GM08714 (cell line): ENCODE measurements around the gene MYO1H.
"Not testable (repeated sequence)": the region's sequence is repeated elsewhere in the genome, so short reads cannot be mapped to it uniquely, and the experiment has no call there.

Experiments
- H3K4me3 ChIP-seq: fragments of 200-500 bp; sonication (Bioruptor generic); 2 replicates; pipeline ENCODE4 v1.5.1; 2014; ENCODE audit warnings: mild to moderate bottlenecking, low read length, inconsistent platforms
- ZNF274 ChIP-seq: IDR thresholded peaks from 2 replicates; pipeline ENCODE4 v1.6.1; 2012; ENCODE audit warnings: mild to moderate bottlenecking, low read depth, low read length

MYO1H gene

DNA sequence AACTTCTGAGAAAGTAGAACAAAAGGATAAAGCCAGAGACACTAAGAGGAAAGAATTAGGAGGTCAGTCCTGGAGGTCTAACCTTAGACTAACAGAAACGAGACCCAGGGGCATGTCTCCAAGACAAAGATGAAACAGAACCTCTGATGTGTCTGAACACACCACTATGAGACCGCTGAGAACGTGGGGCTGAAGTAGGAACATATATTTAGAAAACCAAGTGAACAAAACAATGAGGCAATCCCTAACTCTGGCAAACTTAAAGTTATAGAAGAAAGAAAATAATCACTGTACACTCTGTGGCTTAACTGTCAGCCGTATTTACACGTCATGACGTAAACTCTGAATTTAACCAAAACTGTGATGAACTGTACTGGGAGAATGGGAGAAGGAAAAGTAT is 111.5 kb downstream of the MYO1H start:
- no peak overlapping the region for H3K4me3 ChIP-seq
- TF ChIP-seq ZNF274, result no peak

DNA sequence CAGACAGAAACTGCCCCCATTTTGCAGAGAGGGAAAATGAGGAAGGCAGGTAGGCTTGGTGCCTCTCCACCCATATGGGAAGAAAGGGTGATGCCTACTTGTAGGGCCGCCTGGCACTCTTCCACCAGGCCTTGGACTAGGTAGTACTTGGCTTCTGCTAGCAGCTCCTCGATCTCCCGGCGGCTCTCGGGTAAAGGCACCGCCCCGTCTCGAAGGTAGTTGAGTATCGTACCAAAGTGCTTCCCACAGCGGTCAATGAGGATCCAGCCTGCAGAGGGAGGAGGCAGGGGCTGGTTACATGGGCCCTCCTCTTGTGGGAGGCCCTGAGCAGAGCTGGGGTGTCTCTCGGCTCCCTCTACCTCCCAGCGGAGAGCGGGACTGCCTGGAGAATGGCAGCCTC is 112.8 kb downstream of the MYO1H start:
- no peak for TF ChIP-seq ZNF274
- no peak overlapping the region for H3K4me3 ChIP-seq

DNA sequence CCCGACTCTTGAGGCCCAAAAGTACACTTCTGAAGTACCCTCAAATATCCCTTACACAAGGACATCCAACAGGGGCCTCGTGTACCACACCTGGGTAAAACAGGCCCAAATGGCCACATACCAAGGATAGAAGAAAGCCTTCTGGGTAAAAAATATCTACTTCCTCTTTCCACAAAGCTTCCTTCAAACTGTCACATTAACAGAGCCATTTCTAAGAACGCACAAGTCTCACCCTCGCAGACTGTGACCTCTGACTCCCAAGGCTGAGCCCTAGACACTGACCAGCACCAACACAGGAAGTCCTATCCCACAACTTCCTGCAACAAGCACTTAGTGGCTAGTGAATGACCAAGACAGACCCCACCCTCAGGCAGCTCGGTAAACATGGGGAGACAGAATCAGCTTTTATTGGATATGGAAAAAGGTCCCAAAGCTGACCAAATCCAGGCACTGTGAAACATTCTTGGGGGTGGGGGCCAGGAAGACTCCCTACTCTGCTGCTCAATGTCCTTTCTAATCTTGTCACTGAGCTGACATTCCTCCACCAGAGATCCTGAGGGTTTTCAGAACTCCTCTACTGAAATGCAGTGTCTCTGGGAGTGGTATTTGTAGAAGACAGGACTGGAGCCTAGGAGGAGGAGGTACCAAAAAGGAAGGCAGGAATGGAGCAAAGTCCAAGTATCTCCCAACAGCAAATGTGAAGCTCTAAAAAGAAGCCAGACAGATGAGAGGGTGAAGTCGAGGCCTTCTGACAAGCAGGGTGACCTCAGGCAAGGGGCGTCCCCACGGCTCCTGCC is 113.5 kb downstream of the MYO1H start:
- no peak overlapping the region for H3K4me3 ChIP-seq
- TF ChIP-seq ZNF274, result no peak

DNA sequence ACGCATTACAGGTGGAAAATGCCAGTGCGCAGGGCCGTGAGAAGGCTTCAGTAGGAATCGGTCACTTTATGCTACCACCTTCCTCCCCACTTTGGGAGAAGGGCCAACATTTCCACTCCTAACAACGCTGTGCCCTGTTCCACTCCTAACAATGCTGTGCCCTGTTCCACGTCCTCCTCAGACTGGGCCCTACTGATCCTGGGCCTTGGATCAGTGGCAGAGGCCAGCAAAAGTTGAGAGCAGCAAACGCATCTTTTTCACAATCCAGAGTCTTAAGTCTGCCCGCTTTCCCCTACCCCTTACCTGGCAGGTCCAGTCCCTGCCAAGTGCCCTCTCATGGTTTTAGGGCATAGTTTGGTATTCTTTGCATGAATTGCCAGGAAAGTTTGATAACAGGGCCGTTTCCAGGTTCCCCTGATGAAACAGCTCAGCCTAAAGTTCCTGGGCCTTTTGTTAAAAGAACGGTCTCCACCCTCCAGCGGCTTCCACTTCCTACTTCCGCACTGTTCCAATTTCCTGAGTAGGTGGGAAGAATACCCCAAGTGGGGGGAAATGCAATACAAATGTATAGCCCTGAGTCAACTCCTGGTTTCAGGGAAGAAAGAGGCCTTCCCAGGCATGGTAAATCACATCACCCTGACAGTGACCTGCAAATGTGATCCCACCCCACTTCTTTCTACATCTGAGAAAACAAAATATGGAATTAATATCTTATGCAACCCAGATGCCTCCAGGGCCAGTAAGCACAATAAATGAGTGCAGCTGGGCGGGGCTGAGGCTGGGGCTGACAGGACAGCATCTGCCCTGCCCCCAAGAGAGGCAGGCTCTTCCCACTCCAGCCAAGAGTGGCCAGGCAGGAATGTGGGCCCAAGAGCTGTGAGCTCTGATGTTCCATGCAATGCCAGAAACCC is 114.4 kb downstream of the MYO1H start:
- no peak overlapping the region for H3K4me3 ChIP-seq
- no peak for TF ChIP-seq ZNF274

DNA sequence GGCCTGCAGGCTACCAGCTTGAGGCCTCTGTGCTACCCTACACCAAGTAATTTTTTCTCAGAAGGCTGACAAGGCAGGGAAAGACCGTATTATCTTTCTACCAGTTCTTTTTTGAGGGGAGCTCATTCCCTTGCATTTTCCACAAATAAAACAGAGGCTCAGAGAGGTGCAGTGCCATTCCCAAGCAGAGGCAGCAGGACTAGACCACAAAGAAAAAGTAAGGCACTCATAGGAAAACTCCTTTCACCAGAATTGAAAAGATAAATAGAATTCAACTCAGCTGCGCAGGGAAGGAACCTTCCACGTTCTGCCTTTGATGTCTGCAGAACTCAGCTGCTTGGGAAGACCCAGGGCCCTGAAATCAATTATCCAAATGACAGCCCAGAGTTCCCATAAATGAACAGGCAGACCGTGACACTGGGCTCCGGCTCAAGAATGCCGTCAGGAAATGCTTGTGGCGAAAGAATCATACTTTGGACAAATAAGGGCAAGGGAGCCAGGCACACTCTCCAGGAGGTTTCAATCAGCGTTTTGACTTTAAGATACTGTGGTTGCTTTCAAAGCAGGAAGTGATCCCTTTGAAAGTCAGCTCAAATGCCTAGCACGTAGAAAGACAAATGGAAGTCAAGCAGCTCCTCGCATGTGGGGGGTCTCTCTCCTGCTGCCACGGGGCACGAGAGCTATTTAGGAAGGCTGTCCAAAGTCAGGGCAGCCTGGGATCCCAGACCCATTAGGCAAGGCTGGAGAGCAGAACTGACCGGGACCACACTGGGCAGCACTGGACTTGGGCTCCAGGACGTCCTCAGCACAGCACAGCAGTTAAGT is 115.4 kb downstream of the MYO1H start:
- H3K4me3 ChIP-seq, result no peak overlapping the region
- TF ChIP-seq ZNF274, result no peak

DNA sequence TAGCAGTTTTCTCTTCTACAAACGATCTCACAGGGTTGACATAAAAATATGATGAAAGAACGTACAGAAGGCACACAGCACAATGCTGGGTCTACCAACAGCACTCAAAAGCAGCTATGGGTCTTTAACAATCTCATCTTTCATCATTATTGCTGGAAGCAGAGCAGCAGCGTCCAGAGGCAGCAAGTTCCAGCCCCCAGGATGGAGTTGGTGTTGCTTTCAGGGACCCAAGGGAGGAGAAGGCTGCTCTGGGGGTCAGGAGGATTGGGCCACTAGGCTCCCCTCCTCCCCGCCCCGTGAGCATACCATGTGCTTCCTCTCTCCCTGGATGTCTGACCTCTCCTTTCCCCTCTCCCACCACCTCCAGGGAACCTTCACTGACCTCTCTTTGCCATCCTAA is 116.1 kb downstream of the MYO1H start:
- no peak overlapping the region for H3K4me3 ChIP-seq
- TF ChIP-seq ZNF274, result no peak

DNA sequence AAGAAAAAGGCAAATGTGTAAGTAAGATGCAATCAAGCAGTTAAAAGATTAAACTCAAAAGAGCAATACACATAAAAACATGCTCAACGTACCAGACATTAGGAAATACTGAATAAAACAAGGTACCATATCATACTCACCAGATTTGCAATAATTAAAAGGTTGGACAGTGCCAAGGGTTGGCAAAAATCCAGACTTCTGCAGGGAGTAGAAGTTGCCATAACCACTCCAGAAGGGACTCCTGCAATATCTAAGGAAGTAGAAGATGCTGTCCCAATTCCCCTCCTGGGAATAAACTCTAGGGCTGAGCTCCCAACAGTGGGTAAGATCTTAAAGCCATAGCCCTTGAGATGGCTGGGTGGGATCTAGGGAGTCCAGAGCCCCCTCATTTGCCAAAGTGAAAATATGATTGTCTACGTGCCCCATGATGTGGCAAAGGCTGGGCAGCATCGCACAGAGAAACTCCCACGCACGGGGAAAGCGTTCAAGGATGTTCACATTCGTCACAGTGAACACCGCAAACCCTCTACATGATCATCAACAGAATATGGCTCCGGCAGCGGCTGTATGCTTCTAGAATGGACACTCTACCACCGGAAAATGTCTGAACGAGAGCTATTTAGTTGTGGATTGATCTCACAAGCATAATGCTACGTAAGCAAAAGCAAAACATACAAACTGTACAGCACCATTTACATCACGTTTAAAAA is 117.1 kb downstream of the MYO1H start:
- no peak for TF ChIP-seq ZNF274

DNA sequence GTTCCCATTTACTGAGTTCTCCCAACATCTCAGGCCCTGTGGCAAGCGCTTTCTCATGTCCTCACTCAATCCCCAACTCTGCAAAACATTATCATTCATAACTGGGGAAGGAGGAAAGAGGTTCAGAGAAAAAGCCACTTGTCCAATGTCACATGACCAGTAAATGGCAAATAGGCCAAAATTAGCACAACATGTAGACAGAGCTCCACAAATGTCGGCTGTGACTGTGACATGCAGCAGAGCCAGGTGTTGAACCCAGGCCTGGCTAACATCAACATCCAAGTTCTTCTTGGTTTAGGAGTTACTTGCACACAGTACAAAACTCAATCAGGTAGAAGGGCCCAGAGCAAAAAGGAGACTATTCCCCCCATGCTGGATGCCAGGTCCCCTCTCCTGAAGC is 118.6 kb downstream of the MYO1H start:
- H3K4me3 ChIP-seq, result no peak overlapping the region
- no peak for TF ChIP-seq ZNF274

More for the DNA sequence above, 117.1 kb downstream of the MYO1H start:
- no peak overlapping the region for H3K4me3 ChIP-seq

DNA sequence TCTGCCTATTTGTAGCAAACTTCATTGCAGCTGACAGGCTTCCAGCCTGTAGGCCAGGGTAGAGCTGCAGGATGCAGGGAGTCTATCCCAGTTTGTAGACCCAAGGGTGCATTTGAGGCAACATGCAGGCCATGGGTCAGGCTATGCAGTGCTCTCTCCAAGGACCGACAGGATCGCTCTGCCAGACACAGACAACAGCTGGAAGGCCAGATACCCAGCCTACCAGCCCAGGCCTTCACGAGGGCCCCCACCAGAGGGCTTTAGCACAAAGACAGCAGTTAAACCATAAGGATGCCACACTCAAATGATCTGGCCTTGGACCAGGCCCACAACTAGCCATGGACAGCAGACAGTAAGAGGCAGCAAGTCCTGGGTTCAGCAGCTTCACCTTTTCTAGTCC is 119.1 kb downstream of the MYO1H start:
- no peak overlapping the region for H3K4me3 ChIP-seq
- TF ChIP-seq ZNF274, result no peak

DNA sequence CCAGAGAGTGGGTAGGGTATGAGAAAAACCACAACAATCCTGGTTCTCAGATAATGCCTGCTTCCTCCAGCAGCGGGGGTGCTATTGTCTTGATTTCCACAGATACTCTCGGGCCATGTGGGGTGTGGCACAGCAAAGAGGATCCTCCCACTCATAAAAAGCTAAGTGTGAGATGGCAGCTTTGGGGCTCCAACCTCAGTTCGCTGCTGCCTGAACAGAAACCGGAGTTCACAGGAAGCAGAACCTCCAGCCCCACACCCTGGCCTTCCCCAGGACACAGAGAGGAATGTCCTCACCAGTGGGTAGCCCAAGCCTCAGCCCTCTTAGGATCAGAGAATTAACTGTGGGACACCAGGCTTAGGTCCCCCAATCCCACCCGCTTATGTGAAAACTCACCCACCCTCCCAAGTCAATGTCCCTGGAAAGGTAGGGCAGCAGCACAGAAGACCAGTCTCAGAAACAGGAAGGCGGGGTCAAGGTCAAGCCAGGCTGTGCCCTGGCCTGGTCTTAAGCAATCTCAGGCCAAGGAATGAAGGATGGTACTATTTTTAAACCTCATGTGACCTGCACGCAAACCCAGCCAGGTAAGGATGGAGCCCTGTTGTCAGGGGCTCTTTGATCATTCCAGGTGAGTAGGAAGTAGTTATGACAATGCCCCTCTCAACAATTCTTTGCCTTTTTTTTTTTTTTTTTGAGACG is 120.4 kb downstream of the MYO1H start:
- no peak overlapping the region for H3K4me3 ChIP-seq
- no peak for TF ChIP-seq ZNF274

DNA sequence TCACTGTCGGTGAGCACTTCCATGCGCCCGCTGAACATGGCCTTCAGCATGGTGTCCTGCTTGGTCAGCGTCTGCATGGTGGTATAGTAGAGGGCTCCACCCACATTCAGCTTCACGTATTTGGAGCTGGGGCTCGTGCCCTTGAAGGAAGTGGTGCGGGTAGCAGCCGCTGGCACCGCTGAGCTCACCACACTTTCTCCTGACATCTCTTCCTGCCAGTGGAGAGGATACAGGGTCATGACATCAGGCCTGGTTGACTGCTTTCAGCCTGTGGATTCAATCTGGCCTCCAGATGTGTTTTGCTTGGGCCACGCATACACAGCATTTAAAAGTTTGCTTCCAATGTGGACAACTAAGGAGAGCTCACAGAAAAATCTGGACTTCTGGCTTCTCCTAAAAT is 121.8 kb downstream of the MYO1H start:
- TF ChIP-seq ZNF274, result no peak

DNA sequence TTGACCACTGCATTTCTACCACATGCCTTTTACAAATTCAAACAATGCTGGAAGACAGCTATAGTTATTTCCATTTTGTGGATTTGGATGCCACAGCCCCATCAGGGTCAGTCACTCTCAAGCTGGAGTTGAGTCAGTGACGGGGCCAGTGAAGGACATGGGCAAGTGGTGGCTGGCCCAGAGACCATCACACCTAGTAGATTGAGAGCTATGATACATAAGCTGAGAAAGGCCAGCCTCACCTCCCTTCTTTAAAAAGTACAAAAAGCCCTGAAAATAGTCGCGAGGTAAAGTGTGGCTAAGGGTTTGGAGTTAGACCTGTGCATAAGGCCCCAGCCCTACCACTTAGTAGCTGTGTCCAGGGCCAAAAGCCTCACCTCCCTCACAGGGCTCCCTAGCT is 125.3 kb downstream of the MYO1H start:
- H3K4me3 ChIP-seq, result no peak overlapping the region
- TF ChIP-seq ZNF274, result no peak

More for the DNA sequence above, 121.8 kb downstream of the MYO1H start:
- no peak overlapping the region for H3K4me3 ChIP-seq

DNA sequence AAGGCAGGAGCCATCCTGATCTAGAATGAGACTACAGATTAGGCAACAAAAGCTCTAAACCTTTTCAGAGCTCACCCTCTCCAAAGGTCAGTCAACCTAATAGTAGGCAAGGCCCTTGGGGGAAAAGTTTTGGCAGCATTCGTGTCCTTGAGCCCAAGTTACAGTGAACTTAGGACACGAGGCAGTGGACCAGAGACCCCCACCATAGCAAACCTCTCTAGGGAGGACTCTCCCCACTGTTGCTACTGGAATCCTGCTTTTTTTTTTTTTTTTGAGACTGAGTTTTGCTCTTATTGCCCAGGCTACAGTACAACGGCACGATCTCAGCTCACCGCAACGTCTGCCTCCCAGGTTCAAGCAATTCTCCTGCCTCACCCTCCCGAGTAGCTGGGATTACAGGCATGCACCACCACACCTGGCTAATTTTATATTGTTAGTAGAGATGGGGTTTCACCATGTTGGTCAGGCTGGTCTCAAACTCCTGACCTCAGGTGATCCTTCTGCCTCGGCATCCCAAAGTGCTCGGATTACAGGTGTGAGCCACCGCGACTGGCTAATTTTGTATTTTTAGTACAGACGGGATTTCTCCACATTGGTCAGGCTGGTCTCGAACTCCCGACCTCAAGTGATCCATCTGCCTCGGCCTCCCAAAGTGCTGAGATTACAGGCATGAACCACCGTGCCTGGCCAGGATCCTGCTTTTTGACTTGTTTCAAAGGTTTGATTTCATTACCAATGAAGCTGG is 126.0 kb downstream of the MYO1H start:
- H3K4me3 ChIP-seq, result not testable (repeated sequence)
